ENCODE measurements around the gene CYCS. TPM values are rescaled to one million over a fixed set of nuclear protein-coding genes. Genes with fewer than 3 reads are reported as not detected.

Gene CYCS
- polyA plus RNA-seq, 10 donors = 111 to 174 (median 151) TPM

DNA sequence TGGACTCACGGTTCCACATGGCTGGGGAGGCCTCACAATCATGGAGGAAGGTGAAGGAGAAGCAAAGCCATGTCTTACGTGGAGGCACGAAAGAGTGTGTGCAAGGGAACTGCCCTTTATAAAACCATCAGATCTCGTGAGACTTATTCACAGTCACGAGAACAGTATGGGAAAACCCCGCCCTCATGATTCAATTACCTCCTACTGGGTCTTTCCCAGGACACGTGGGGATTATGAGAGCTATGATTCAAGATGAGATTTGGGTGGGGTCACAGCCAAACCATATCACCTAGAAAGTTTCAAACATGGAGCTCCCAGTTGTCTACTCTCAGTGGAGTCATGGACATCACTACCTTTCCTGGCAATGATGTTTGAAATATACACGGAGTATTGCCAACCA lies 49.6 kb downstream of the CYCS start:
- DNase-seq = no peak

DNA sequence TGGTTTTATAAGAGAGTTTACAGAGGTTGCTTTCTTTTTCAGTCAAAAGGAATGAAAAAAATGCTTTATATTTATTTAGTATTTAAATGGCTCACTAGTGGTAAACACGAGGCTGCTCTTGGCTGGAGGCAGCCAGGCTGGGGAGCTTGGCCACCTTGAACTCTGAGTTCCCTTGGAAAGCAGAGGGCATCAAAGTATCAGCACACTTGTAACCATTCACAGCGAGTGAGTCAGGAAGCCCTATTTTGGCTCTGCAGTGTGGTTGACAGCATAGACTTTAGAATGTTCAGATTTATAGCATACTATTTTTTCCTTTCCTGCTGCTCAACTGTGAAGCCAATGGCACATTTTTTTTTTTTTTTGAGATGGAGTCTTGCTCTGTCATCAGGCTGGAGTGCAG lies 51.6 kb downstream of the CYCS start:
- DNase-seq = peak in 1 of 3 donors; percentile 22

Other genes with a start within 250 kb of the CYCS start
- 1 to 10 TPM; 2.9 to 5.9 (median 3.8) TPM for gene OSBPL3, start 145.1 kb downstream of the CYCS start, polyA plus RNA-seq (ENCODE audit: insufficient read length in 10 of 10)
- not detected for gene NPVF, start 103.2 kb upstream of the CYCS start, polyA plus RNA-seq (ENCODE audit: insufficient read length in 10 of 10)